Gastrocnemius medialis (tissue), 4 donors: Measurements from ENCODE around the gene PRDM2.

Experiments used
- CTCF ChIP-seq, 5 experiments: fragments of 450-650 bp in 3 of 5; fragments of 200-600 bp in 2 of 5; sonication (generic) in 2 of 5; IDR thresholded peaks in 4 of 5; conservative IDR thresholded peaks in 1 of 5; 1 replicate in 4 of 5; 2 replicates in 1 of 5; pipeline ENCODE4 v1.5.1; 2016 to 2019; ENCODE audit warnings: antibody characterized with exemption in 5 of 5, mild to moderate bottlenecking in 3 of 5, moderate library complexity in 3 of 5
- POLR2A ChIP-seq, 2 donors: fragments of 450-650 bp; IDR thresholded peaks; one replicate each; pipeline ENCODE4 v1.6.1; 2017; ENCODE audit warnings: antibody characterized with exemption in 2 of 2, mild to moderate bottlenecking in 2 of 2, moderate library complexity in 2 of 2

- TF ChIP-seq CTCF (IDR thresholded peaks at IDR 0.05 in 4 of 5, conservative IDR thresholded peaks at IDR 0.05 in 1 of 5) (no peak), POLR2A (IDR thresholded peaks at IDR 0.05) (no peak)
Measured at GRCh38 chr1:13871886-13872285, 171.9 kb downstream of the PRDM2 start.
